Activated naive CD4-positive, alpha-beta T cell treated with anti-CD3 and anti-CD28 coated beads, Interleukin-2, amount 50 U/mL, for 72 hours (primary cell): ENCODE measurements around the gene DOK4. TPM values are rescaled to one million over a fixed set of nuclear protein-coding genes. Genes with fewer than 3 reads are reported as not detected.
"Not testable (repeated sequence)": the region's sequence is repeated elsewhere in the genome, so short reads cannot be mapped to it uniquely, and the experiment has no call there.

Source experiments
- ATAC-seq, 2 donors: fragments of 150-1000 bp; cut with Tn5 transposase; 2 replicates each; pipeline ENCODE4 v1.10.0; 2021; ENCODE audit warnings: mild to moderate bottlenecking in 2 of 2, moderate library complexity in 2 of 2
- DNase-seq, 2 donors: peaks; one replicate each; pipeline ENCODE4 v3.0.0; 2021 to 2022; ENCODE audit warnings: low spot score in 2 of 2
- H3K27ac Mint-ChIP-seq, 2 donors: one replicate each; pipeline ENCODE4 v1.8.0; 2022; ENCODE audit warnings: mild to moderate bottlenecking in 2 of 2, mixed read lengths in 2 of 2
- H3K36me3 Mint-ChIP-seq, 2 donors: one replicate each; pipeline ENCODE4 v1.8.0; 2022; ENCODE audit warnings: mixed read lengths in 2 of 2
- H3K9me3 Mint-ChIP-seq, 2 donors: one replicate each; pipeline ENCODE4 v1.8.0; 2022; ENCODE audit warnings: mixed read lengths in 2 of 2
- total RNA-seq, 2 donors: library from RNA; stranded (reverse); gene quantifications; one replicate each; pipeline ENCODE4 v1.2.3, GENCODE V29; 2022

DOK4 gene
- total RNA-seq, 2 donors from 2014 or later, result 7.1 to 7.7 TPM

DNA sequence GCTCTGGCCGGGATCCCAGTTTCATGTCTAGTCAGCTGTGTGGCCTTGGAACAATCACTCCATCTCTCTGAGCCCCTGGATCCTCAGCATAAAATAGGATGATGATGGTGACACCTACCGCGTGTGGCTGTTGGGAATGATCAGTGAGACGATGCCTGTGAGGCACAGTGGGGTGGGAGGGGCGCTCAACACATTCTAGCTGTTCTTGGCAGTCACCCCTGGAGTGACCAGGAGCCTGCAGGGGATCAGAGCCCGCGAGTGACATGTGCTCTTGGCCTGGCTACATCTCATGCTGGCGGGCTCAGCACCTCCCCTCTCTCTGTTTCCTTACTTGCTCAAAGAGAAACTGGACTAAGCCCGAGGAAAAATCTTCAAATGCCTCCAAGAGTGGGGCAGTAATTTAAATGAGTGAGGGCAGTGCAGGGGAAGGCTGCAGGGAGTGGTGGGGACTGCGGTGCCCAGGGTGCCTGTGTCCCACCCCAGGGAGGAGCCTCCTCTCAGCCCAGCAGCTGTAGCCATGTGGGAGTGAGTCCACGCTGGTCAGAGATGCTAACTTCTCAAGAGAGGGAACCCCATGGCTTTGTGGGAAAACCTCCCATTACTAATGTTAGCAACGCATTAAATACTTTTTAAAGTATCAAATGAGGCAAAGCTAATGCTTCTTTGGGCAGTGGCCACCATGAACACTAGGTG, 23.1 kb upstream of the DOK4 start:
- Mint-ChIP-seq H3K27ac (no peak overlapping the region), H3K36me3 (no peaks in the 10 kb centered on the region), H3K9me3 (no peaks in the 10 kb centered on the region)
- ATAC-seq (no peak), DNase-seq (no peak)

- no peak for ATAC-seq
- Mint-ChIP-seq H3K36me3 (no peaks in the 10 kb centered on the region), H3K27ac (no peak overlapping the region), H3K9me3 (no peaks in the 10 kb centered on the region)
- no peak for DNase-seq
These were observed 21.7 kb upstream of the DOK4 start for GRCh38 chr16:57508035-57508425.

DNA sequence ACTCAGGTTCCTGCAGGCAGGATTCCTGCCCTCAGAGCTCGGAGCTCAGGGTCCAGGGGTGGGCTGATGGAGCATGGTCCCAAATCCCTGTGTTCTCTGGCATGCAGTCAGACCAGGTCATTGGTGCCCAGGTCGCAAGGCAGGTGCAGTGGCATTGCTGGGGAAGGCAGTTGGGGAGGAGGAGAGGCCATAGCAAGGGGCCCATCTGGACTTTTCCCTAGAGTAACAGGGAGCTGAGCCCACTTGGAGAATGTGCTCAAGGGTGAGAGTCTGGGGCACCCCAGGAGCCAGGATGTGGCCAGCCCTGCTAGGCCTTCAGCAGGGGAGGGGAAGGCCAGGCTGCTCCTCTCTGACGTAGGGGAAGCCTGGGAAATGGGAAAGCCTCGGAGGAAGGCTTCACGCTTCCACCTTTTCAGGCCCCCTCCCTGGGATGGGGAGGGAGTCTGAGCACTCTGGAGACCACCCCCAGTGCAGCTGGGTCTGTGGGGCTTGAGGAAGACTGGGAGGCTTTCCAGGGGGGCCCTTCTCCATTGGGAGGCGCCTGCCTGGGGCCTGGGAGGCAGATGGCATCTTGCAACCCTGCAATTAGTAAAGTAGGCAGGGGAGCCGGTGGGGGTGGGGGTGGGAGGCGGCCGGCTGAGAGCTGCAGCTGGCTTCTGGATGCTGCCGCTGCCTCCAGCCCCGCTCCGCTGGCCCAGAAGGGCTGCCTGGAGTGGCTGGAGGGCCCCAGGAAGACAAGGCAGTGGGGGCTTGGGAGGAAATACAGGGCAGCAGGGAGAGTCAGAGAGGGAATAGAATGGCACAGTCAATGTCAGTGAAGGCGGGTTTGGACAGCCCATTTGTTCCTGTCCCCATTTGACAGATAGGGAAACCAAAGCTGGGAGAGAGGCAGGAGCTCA, 21.1 kb upstream of the DOK4 start:
- ATAC-seq (no peak), DNase-seq (no peak)
- H3K36me3 Mint-ChIP-seq, result no peaks in the 10 kb centered on the region
- H3K9me3 Mint-ChIP-seq, result no peaks in the 10 kb centered on the region
- H3K27ac Mint-ChIP-seq, result peak overlapping the region in 1 of 2 donors; percentile 14

GRCh38 chr16:57505169-57505568, 18.9 kb upstream of the DOK4 start:
- Mint-ChIP-seq H3K27ac (no peak overlapping the region), H3K9me3 (no peaks in the 10 kb centered on the region), H3K36me3 (no peaks in the 10 kb centered on the region)
- ATAC-seq (no peak), DNase-seq (no peak)

DNA sequence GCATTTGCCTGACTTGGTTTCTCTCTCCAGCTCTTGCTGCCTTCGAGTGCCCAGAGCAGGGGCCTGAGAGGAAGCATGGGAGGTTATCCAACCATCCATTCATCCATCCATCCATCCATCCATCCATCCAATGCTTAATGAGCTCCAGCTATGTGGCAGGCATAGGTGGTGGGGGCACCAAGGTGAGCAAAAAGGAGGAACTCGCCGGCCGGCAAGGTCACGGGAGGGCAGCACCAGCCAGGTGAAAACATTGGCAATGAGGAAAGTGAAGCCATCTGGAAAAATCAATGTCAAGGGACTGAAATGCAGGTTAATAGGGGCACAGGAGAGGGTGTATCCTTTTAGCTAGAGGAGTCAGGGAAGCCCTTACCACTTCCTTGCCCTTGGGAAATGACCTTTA, 18.2 kb upstream of the DOK4 start:
- DNase-seq (no peak), ATAC-seq (no peak)
- H3K9me3 Mint-ChIP-seq, result no peaks in the 10 kb centered on the region
- no peaks in the 10 kb centered on the region for H3K36me3 Mint-ChIP-seq
- H3K27ac Mint-ChIP-seq, result peak overlapping the region in 1 of 2 donors; percentile 29

DNA sequence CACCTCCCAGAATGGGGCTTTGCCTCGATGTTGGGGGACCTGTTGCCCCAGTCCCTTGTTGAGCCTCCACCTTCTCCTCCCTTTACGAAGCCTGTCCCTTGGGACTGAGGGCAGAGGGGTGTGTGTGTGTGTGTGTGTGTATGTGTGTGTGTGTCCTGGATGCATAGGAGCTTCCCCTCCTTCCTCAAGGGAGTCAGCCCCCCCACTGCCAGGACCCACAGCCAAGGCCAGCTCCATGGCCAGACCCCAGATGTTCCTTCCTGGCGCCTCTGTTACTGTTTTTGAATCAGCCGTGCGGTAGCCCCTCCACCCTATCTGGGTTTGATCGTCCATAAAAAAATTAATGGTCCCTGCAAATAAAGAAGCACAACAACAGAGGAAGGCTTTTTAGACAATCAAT, 17.7 kb upstream of the DOK4 start:
- no peak overlapping the region for H3K27ac Mint-ChIP-seq
- H3K9me3 Mint-ChIP-seq, result no peaks in the 10 kb centered on the region
- no peak for DNase-seq
- no peaks in the 10 kb centered on the region for H3K36me3 Mint-ChIP-seq
- no peak for ATAC-seq

DNA sequence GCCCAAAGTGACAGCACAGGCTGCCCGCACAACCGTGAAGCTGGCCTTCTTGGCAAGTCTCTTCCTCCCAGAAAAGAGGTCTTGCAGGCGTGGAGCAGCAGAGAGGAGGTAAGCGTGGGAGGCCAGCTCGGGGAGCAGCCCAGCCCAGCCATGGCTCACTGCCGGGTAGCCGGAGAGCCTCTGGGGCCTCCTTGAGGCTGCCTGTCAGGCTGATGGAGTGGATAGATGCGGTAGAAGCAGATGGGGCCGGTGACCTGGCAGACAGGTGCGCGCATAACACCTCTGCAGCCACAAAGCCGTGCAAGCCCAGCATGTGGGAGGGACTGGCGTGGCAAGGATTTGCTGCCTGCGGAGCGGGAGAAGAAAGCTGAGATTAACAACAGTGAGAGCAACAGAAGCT, 17.1 kb upstream of the DOK4 start:
- no peaks in the 10 kb centered on the region for H3K36me3 Mint-ChIP-seq
- ATAC-seq (no peak), DNase-seq (no peak)

DNA sequence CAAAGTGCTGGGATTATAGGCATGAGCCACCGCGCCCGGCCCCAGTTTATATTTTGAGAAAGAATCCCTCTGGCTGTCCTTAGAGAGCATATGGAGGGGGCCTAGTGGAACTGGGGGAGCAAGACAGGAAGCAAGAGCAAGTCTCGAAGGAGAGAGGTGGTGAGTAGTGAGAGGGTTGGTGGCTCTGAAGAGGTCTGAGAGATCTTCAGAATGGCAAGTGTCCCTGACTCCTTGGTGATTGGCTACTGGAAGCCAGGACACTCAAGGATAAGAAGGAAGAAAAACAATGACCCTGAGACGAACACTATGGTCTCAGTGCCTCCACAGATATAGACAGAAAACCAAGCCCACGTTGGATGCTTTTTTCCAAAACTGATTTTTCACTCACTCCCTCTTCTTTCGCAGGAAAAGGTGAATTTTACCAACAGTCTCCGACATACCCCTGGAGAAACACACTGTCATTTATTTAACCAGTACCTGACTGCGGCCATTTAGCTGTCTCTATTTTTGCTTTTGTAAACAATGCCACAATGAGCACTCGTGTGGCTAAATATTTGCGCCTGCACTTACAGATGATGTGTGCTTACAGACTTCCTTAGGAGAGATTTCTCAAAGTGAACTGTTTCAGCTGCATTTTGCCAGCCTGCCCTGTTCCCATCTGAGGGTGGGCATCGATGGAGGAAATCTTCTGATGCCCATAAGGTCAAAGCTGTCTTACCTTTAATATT, 15.9 kb upstream of the DOK4 start:
- Mint-ChIP-seq H3K27ac (no peak overlapping the region), H3K36me3 (no peaks in the 10 kb centered on the region), H3K9me3 (no peaks in the 10 kb centered on the region)
- ATAC-seq (no peak), DNase-seq (no peak)

More for the DNA sequence above, 17.1 kb upstream of the DOK4 start:
- Mint-ChIP-seq H3K27ac (no peak overlapping the region), H3K9me3 (no peaks in the 10 kb centered on the region)

DNA sequence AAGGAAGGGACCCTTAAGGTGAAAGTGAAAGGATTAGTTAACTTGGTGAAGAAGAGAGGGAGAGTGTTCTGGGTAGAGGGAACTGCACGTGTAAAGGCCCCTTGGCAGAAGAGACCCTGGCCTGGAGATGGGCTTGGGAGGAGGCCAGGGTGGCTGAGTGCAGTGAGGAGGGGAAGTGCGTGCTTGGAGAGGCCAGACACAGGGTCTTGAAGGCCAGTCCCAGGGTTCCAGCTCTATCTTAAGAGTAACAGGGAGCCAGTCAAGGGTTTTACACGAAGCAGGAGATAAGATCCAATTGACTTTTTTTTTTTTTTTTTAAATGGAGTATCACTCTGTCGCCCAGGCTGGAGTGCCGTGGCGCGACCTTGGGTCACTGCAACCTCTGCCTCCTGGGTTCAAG, 15.2 kb upstream of the DOK4 start:
- DNase-seq, result no peak

GRCh38 chr16:57500578-57501111, 14.4 kb upstream of the DOK4 start:
- ATAC-seq (peak in 1 of 2 donors; percentile 61), DNase-seq (no peak)
- Mint-ChIP-seq H3K36me3 (no peaks in the 10 kb centered on the region), H3K27ac (peak overlapping the region in 1 of 2 donors; percentile 75), H3K9me3 (no peaks in the 10 kb centered on the region)

More for the DNA sequence above, 15.2 kb upstream of the DOK4 start:
- Mint-ChIP-seq H3K36me3 (no peaks in the 10 kb centered on the region), H3K9me3 (no peaks in the 10 kb centered on the region), H3K27ac (peak overlapping the region; percentile 6 to 75)
- no peak for ATAC-seq

DNA sequence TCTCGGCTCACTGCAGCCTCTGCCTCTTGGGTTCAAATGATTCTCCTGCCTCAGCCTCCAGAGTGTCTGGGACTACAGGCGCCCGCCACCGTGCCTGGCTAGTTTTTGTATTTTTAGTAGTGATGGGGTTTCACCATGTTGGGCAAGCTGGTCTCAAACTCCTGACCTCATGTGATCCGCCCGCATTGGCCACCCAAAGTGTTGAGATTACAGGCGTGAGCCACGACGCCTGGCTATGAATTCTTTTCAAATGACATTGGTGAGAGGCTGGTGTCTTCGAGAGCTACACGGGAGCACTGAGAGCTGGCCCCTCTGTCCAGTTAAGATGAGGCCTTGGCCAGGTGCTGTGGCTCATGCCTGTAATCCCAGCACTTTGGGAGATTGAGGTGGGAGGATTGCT, 13.6 kb upstream of the DOK4 start:
- H3K36me3 Mint-ChIP-seq, H3K27ac Mint-ChIP-seq: not testable (repeated sequence)

DNA sequence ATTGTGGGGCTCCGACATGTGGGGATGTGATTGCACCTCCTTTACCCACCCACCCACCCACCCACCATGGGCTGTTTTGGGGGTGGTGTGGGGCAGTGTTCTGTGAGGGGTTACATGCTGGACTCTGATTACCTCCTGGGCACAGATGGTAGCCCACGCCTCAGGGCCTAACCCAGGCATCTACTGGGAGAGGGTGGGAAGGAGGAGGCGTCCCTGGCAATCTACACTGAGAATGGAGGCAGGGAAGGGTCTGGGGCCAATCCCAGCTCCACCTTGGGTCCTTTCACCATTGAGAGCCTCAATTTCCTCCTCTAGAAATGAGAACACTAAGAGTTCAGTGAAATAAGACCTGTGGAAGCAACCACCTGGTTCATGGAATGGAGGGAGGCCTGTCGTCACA, 11.7 kb upstream of the DOK4 start:
- Mint-ChIP-seq H3K27ac (no peak overlapping the region), H3K36me3 (no peaks in the 10 kb centered on the region), H3K9me3 (no peaks in the 10 kb centered on the region)
- ATAC-seq, result no peak
- DNase-seq, result no peak

More for the DNA sequence above, 13.6 kb upstream of the DOK4 start:
- H3K9me3 Mint-ChIP-seq, ATAC-seq, DNase-seq: not testable (repeated sequence)

DNA sequence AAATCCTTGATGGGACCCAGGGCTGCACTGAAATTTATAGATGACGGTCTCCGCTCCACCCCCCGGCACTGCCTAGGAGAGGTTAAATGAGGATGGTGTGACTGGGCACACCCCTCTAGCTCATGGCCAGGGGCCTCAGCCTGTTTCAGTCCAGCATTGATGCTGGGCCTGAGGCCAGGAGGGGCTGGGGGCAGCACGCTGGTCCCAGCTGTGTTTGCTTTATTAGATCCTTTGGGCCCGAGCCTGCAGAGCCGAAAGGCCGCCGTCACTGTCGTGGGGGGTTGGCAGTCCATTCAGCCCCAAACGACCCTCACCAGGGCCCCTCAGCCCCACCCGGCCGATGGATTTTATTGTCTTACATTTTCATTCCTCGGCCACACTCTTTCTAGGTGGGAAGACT, 10.8 kb upstream of the DOK4 start:
- Mint-ChIP-seq H3K36me3 (no peaks in the 10 kb centered on the region), H3K9me3 (no peaks in the 10 kb centered on the region), H3K27ac (no peak overlapping the region)
- DNase-seq (no peak), ATAC-seq (no peak)

DNA sequence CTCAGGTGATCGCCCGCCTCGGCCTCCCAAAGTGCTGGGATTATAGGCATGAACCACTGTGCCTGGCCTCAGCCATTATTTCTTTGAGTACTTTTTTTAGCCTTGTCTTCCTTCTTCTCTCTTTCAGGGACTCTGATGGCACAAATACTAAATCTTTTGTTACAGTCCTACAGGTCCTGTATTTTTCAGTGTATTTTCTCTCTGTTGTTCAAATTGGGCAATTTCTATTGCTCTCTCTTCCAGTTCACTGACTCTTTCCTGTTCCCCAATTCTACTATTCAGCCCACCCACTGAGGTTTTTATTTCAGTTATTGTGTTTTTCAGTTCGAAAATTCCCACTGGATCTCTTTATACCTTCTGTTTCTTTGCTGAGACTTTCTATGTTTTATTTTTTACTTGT, 7.5 kb upstream of the DOK4 start:
- no peaks in the 10 kb centered on the region for H3K36me3 Mint-ChIP-seq
- H3K9me3 Mint-ChIP-seq, result no peaks in the 10 kb centered on the region
- ATAC-seq, result no peak
- no peak for DNase-seq
- no peak overlapping the region for H3K27ac Mint-ChIP-seq

- no peaks in the 10 kb centered on the region for H3K9me3 Mint-ChIP-seq
- no peak for ATAC-seq
- H3K27ac Mint-ChIP-seq, result no peak overlapping the region
- H3K36me3 Mint-ChIP-seq, result no peaks in the 10 kb centered on the region
- DNase-seq, result no peak
These were observed 2.9 kb upstream of the DOK4 start for GRCh38 chr16:57489229-57489628.

DNA sequence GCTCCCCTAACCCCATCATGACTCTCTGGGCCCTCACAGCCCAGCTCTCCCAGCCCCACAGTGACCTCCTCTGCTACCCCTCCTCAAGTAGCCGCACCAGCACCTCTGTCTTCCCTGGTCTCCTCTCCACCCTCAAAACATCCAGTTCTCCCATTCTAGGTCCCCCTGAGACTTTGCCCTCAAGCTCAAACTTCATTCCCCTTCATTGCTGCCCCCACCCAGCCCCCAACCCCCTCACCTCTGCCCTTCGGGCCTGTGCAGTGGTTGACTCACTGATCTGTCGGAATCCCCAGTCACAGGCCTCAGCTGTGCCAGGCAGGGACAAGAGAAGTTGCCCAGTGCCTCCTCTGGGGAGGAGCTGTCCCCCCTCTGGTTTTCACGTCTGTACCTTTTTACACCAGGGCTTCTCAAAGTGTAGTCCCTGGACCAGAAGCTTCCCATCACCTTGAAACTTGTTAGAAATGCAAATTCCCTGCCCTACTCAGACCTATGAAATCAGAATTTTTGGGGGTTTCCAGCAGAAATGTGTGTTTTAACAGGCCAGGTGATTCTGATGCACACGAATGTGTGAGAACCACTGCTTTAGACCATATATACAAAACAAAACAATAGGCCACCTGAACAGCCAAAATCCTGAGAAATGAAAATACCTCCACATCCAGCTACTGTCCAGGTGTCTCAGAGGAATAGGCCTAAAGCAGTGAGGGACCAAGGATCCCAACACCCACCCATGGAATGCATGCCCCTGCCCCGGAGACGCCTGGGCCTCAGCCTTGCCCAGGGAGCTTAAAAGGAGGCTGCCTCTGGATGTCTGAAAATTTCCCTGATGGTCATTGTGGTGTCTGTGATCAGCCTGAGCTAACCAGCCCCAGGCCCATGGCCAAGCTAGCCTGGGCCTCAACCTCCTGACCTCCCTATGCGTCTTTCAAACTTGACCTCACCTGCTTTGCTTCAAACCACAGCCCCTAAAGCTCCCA, 853 bp upstream of the DOK4 start:
- H3K27ac Mint-ChIP-seq, result peak overlapping the region; percentile 83 to 84
- no peak for DNase-seq
- ATAC-seq, result no peak
- H3K9me3 Mint-ChIP-seq, result no peaks in the 10 kb centered on the region
- H3K36me3 Mint-ChIP-seq, result no peaks in the 10 kb centered on the region
